ENCODE data around the gene LSS.

GRCh38 chr21:46180079-46180722, 48.4 kb downstream of the LSS start:
- no peak for TF ChIP-seq CTCF (IDR thresholded peaks at IDR 0.05; ENCODE audit: low read depth, low read length)
- TF ChIP-seq POLR2A (IDR thresholded peaks at IDR 0.05; ENCODE audit: extremely low read depth, insufficient read length), result no peak

Data from NB4 (cell line).